ENCODE data around the gene GLS. TPM values are rescaled to one million over a fixed set of nuclear protein-coding genes. Genes with fewer than 3 reads are reported as not detected.

GLS gene
- total and polyA plus RNA-seq, 9 of the 15 experiments (the other 6 are each of a cell fraction or from before 2014, with no cell fraction given): 13.7 to 77.5 (median 48.2) TPM

DNA sequence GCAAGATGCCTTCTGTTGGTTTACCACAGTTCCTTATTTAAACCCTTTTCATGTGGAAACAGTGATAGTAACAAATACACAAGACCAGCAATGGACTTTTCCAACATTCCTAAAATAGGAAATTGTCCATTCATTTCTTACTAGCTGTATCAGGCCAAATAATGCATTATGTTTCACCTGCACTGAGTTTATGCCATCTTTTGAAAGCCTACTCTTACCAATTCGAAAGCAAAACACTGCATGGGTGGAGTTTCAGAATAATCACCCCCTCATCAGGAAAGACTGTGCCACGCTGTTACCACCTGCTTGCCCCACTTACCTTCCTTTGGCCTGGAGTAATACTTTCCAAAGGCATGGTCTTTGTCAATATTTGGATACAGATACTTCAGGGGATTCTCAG is 95.9 kb downstream of the GLS start:
- FAIRE-seq (no peak), DNase-seq (ENCODE audit: extremely low read depth in 1 of 4, low spot score in 3 of 4) (no peak), ATAC-seq (no peak)
- Histone ChIP-seq H4K20me1 (replicated peaks; ENCODE audit: control insufficient read depth, insufficient read depth, low read length) (no peaks in the 10 kb centered on the region), H3K79me2 (ENCODE audit: control insufficient read depth, insufficient read depth, low read length) (no peaks in the 10 kb centered on the region), H3K4me3 (no peak overlapping the region), H2AFZ (ENCODE audit: low read depth, low read length) (no peak overlapping the region), H3K4me2 (ENCODE audit: insufficient read depth, low read length) (no peak overlapping the region), H3K27ac (ENCODE audit: extremely low read depth, low read depth, low read length) (no peak overlapping the region), H3K9ac (ENCODE audit: insufficient read depth in 1 of 2, low read depth in 2 of 2, low read length in 2 of 2) (no peak overlapping the region), H3K9me3 (replicated peaks; ENCODE audit: control insufficient read depth, insufficient read depth, low read depth, low read length) (no peaks in the 10 kb centered on the region), H3K36me3 (ENCODE audit: control insufficient read depth, insufficient read depth, low read length) (peaks cover 89% of the 10 kb centered on the region; the same call in 2 of the 3 replicates), H3K4me1 (replicated peaks in 1 of 2; ENCODE audit: control insufficient read depth in 2 of 2, insufficient read depth in 2 of 2, low read length in 2 of 2) (no peaks in the 10 kb centered on the region), H3K9me1 (ENCODE audit: control insufficient read depth, insufficient read depth, low read length) (no peaks in the 10 kb centered on the region), H3K27me3 (ENCODE audit: control insufficient read depth in 2 of 2, insufficient read depth in 2 of 2, low read length in 2 of 2) (no peaks in the 10 kb centered on the region)
- BruUV-seq (replicated peaks): no TSS peak
- in situ Hi-C loops (cut with MboI): no loop called here
- POLR2A ChIA-PET: no interaction called here
- intact Hi-C loops (cut with micrococcal nuclease): no loop called here
- CTCF ChIA-PET (ENCODE audit: low intra/inter-chr PET ratio): no interaction called here
- TF ChIP-seq RBM14 (IDR thresholded peaks at IDR 0.05; ENCODE audit: borderline replicate concordance, insufficient read depth, low read depth, low read length): no peak
- TF ChIP-seq, protein P1, sequence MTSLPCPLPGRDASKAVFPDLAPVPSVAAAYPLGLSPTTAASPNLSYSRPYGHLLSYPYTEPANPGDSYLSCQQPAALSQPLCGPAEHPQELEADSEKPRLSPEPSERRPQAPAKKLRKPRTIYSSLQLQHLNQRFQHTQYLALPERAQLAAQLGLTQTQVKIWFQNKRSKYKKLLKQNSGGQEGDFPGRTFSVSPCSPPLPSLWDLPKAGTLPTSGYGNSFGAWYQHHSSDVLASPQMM (CRISPR knock-in tag; IDR thresholded peaks at IDR 0.05): no peak
- 89% methylated on average over 2 of the region's 2 CpGs for WGBS (ENCODE audit: insufficient coverage, low coverage, missing lambda C conversion rate)

DNA sequence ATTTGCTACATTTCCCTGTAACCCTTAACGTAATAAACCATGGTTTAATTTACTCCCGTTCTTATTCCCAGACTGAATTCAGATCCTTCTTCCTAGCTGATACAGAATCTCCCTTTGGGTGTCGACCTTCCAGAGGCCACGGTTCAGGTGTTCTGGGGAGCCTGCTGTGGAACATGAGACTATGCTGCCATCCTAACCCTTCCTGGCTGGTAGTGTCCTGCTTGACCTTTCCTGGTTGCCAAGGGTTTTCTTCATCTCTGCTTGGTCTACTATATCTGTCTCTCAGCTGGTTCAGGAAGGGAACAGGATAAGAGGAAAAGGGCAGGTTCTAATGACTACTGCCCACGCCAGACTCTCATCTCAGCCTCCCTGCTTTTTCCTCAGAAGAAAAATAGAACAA is 96.9 kb downstream of the GLS start:
- Histone ChIP-seq H3K27ac (ENCODE audit: extremely low read depth, low read depth, low read length) (no peak overlapping the region), H3K4me1 (replicated peaks in 1 of 2; ENCODE audit: control insufficient read depth in 2 of 2, insufficient read depth in 2 of 2, low read length in 2 of 2) (no peaks in the 10 kb centered on the region), H3K9me3 (replicated peaks; ENCODE audit: control insufficient read depth, insufficient read depth, low read depth, low read length) (no peaks in the 10 kb centered on the region), H3K4me3 (no peak overlapping the region), H3K9ac (ENCODE audit: insufficient read depth in 1 of 2, low read depth in 2 of 2, low read length in 2 of 2) (no peak overlapping the region), H3K79me2 (ENCODE audit: control insufficient read depth, insufficient read depth, low read length) (no peaks in the 10 kb centered on the region), H3K27me3 (ENCODE audit: control insufficient read depth in 2 of 2, insufficient read depth in 2 of 2, low read length in 2 of 2) (no peaks in the 10 kb centered on the region), H4K20me1 (replicated peaks; ENCODE audit: control insufficient read depth, insufficient read depth, low read length) (no peaks in the 10 kb centered on the region), H2AFZ (ENCODE audit: low read depth, low read length) (no peak overlapping the region), H3K4me2 (ENCODE audit: insufficient read depth, low read length) (no peak overlapping the region), H3K9me1 (ENCODE audit: control insufficient read depth, insufficient read depth, low read length) (no peaks in the 10 kb centered on the region), H3K36me3 (ENCODE audit: control insufficient read depth, insufficient read depth, low read length) (peaks cover 91% of the 10 kb centered on the region; the same call in 2 of the 3 replicates)
- CTCF ChIA-PET (ENCODE audit: low intra/inter-chr PET ratio): no interaction called here
- intact Hi-C loops (cut with micrococcal nuclease): no loop called here
- POLR2A ChIA-PET: no interaction called here
- no peak for ATAC-seq
- FAIRE-seq: no peak
- no peak for DNase-seq (ENCODE audit: extremely low read depth in 1 of 4, low spot score in 3 of 4)
- in situ Hi-C loops (cut with MboI): no loop called here
- WGBS (ENCODE audit: insufficient coverage, low coverage, missing lambda C conversion rate): 94% methylated on average over 2 of the region's 5 CpGs
- no TSS peak for BruUV-seq (replicated peaks)
- TF ChIP-seq, protein P2, sequence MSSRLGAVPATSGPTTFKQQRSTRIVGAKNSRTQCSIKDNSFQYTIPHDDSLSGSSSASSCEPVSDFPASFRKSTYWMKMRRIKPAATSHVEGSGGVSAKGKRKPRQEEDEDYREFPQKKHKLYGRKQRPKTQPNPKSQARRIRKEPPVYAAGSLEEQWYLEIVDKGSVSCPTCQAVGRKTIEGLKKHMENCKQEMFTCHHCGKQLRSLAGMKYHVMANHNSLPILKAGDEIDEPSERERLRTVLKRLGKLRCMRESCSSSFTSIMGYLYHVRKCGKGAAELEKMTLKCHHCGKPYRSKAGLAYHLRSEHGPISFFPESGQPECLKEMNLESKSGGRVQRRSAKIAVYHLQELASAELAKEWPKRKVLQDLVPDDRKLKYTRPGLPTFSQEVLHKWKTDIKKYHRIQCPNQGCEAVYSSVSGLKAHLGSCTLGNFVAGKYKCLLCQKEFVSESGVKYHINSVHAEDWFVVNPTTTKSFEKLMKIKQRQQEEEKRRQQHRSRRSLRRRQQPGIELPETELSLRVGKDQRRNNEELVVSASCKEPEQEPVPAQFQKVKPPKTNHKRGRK (tag; IDR thresholded peaks at IDR 0.05): no peak
- TF ChIP-seq TARDBP (IDR thresholded peaks at IDR 0.05): no peak
- TF ChIP-seq, protein P3, sequence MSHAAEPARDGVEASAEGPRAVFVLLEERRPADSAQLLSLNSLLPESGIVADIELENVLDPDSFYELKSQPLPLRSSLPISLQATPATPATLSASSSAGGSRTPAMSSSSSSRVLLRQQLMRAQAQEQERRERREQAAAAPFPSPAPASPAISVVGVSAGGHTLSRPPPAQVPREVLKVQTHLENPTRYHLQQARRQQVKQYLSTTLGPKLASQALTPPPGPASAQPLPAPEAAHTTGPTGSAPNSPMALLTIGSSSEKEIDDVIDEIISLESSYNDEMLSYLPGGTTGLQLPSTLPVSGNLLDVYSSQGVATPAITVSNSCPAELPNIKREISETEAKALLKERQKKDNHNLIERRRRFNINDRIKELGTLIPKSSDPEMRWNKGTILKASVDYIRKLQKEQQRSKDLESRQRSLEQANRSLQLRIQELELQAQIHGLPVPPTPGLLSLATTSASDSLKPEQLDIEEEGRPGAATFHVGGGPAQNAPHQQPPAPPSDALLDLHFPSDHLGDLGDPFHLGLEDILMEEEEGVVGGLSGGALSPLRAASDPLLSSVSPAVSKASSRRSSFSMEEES (CRISPR knock-in tag; IDR thresholded peaks at IDR 0.05): no peak
- TF ChIP-seq NBN (IDR thresholded peaks at IDR 0.05; ENCODE audit: low read depth): no peak
- TF ChIP-seq ELF4 (CRISPR knock-in tag; IDR thresholded peaks at IDR 0.05): no peak
- TF ChIP-seq, protein P4, sequence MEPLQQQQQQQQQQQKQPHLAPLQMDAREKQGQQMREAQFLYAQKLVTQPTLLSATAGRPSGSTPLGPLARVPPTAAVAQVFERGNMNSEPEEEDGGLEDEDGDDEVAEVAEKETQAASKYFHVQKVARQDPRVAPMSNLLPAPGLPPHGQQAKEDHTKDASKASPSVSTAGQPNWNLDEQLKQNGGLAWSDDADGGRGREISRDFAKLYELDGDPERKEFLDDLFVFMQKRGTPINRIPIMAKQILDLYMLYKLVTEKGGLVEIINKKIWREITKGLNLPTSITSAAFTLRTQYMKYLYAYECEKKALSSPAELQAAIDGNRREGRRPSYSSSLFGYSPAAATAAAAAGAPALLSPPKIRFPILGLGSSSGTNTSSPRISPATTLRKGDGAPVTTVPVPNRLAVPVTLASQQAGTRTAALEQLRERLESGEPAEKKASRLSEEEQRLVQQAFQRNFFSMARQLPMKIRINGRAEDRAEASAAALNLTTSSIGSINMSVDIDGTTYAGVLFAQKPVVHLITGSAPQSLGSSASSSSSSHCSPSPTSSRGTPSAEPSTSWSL (CRISPR knock-in tag; IDR thresholded peaks at IDR 0.05; ENCODE audit: borderline replicate concordance): no peak
- TF ChIP-seq, protein P5, sequence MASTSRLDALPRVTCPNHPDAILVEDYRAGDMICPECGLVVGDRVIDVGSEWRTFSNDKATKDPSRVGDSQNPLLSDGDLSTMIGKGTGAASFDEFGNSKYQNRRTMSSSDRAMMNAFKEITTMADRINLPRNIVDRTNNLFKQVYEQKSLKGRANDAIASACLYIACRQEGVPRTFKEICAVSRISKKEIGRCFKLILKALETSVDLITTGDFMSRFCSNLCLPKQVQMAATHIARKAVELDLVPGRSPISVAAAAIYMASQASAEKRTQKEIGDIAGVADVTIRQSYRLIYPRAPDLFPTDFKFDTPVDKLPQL (IDR thresholded peaks at IDR 0.05; ENCODE audit: extremely low read depth, insufficient read length): no peak
- no peak for TF ChIP-seq ZKSCAN8 (CRISPR knock-in tag; IDR thresholded peaks at IDR 0.05)

Data from K562 (cell line).